ENCODE data around the gene CBFB. TPM values are rescaled to one million over a fixed set of nuclear protein-coding genes. Genes with fewer than 3 reads are reported as not detected.

Gene CBFB
- total RNA-seq, 3 donors from 2014 or later (not counting 1 experiment from before 2014, with no cell fraction given) = 96.1 to 102 (median 97.2) TPM

GRCh38 chr16:67101311-67102082 lies 72.5 kb downstream of the CBFB start:
- H3K36me3 ChIP-seq (ENCODE audit: control insufficient read depth, insufficient read depth, low read length) = peaks cover 12% of the 10 kb centered on the region
- no peaks in the 10 kb centered on the region for H3K27me3 Mint-ChIP-seq (ENCODE audit: low read depth in 2 of 2)
- no peak overlapping the region for H3K4me3 Mint-ChIP-seq
- ATAC-seq (no peak), DNase-seq (no peak)
- no peaks in the 10 kb centered on the region for H3K27me3 ChIP-seq (ENCODE audit: control insufficient read depth, insufficient read depth, low read length)
- TF ChIP-seq, protein P1, sequence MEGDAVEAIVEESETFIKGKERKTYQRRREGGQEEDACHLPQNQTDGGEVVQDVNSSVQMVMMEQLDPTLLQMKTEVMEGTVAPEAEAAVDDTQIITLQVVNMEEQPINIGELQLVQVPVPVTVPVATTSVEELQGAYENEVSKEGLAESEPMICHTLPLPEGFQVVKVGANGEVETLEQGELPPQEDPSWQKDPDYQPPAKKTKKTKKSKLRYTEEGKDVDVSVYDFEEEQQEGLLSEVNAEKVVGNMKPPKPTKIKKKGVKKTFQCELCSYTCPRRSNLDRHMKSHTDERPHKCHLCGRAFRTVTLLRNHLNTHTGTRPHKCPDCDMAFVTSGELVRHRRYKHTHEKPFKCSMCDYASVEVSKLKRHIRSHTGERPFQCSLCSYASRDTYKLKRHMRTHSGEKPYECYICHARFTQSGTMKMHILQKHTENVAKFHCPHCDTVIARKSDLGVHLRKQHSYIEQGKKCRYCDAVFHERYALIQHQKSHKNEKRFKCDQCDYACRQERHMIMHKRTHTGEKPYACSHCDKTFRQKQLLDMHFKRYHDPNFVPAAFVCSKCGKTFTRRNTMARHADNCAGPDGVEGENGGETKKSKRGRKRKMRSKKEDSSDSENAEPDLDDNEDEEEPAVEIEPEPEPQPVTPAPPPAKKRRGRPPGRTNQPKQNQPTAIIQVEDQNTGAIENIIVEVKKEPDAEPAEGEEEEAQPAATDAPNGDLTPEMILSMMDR (IDR thresholded peaks at IDR 0.05) = no peak
- no peaks in the 10 kb centered on the region for H3K36me3 Mint-ChIP-seq
- WGBS (ENCODE audit: insufficient coverage) = 78% methylated on average over 2 of the region's 4 CpGs
- H3K4me1 ChIP-seq (ENCODE audit: control insufficient read depth, insufficient read depth, low read length) = no peaks in the 10 kb centered on the region
- H3K9me3 ChIP-seq (ENCODE audit: control insufficient read depth, insufficient read depth, low read length) = no peaks in the 10 kb centered on the region
- no peaks in the 10 kb centered on the region for H3K4me1 Mint-ChIP-seq
- no peak overlapping the region for H3K4me3 ChIP-seq (ENCODE audit: low read length)
- no peaks in the 10 kb centered on the region for H3K9me3 Mint-ChIP-seq
- intact Hi-C loops (cut with micrococcal nuclease) = loop anchor here (2.0 to 10.0 kb wide), 2 partner anchors 87 to 125 kb away; no protein-coding TSS in a partner anchor
- H3K27ac Mint-ChIP-seq = no peak overlapping the region
- H3K27ac ChIP-seq (ENCODE audit: low read length) = no peak overlapping the region

- Mint-ChIP-seq H3K36me3 (no peaks in the 10 kb centered on the region), H3K4me3 (no peak overlapping the region), H3K27ac (no peak overlapping the region), H3K9me3 (no peaks in the 10 kb centered on the region), H3K4me1 (no peaks in the 10 kb centered on the region), H3K27me3 (ENCODE audit: low read depth in 2 of 2) (no peaks in the 10 kb centered on the region)
- ATAC-seq (no peak), DNase-seq (peak in 1 of 2 donors; percentile 18)
- Histone ChIP-seq H3K27ac (ENCODE audit: low read length) (no peak overlapping the region), H3K36me3 (ENCODE audit: control insufficient read depth, insufficient read depth, low read length) (peaks cover 11% of the 10 kb centered on the region), H3K27me3 (ENCODE audit: control insufficient read depth, insufficient read depth, low read length) (no peaks in the 10 kb centered on the region), H3K4me3 (ENCODE audit: low read length) (no peak overlapping the region), H3K4me1 (ENCODE audit: control insufficient read depth, insufficient read depth, low read length) (peaks cover 2% of the 10 kb centered on the region), H3K9me3 (ENCODE audit: control insufficient read depth, insufficient read depth, low read length) (no peaks in the 10 kb centered on the region)
- TF ChIP-seq, protein P1 (IDR thresholded peaks at IDR 0.05) = no peak
- intact Hi-C loops (cut with micrococcal nuclease) = loop anchor here (10.0 kb wide), 1 partner anchor 89 kb away; no protein-coding TSS in a partner anchor
- 64% methylated on average over 4 of the region's 4 CpGs for WGBS (ENCODE audit: insufficient coverage)
Measured at GRCh38 chr16:67104061-67104460, 75.1 kb downstream of the CBFB start.

- H3K27ac Mint-ChIP-seq = no peak overlapping the region
- no peaks in the 10 kb centered on the region for H3K9me3 Mint-ChIP-seq
- no peak overlapping the region for H3K4me3 Mint-ChIP-seq
- DNase-seq (no peak), ATAC-seq (no peak)
- no peaks in the 10 kb centered on the region for H3K27me3 Mint-ChIP-seq (ENCODE audit: low read depth in 2 of 2)
- Histone ChIP-seq H3K27ac (ENCODE audit: low read length) (no peak overlapping the region), H3K4me1 (ENCODE audit: control insufficient read depth, insufficient read depth, low read length) (peaks cover 7% of the 10 kb centered on the region), H3K9me3 (ENCODE audit: control insufficient read depth, insufficient read depth, low read length) (no peaks in the 10 kb centered on the region), H3K27me3 (ENCODE audit: control insufficient read depth, insufficient read depth, low read length) (no peaks in the 10 kb centered on the region), H3K36me3 (ENCODE audit: control insufficient read depth, insufficient read depth, low read length) (peaks cover 7% of the 10 kb centered on the region), H3K4me3 (ENCODE audit: low read length) (no peak overlapping the region)
- TF ChIP-seq, protein P1 (IDR thresholded peaks at IDR 0.05) = no peak
- intact Hi-C loops (cut with micrococcal nuclease) = loop anchor here (10.0 kb wide), 1 partner anchor 90 kb away; no protein-coding TSS in a partner anchor
- 87% methylated on average over 5 of the region's 6 CpGs for WGBS (ENCODE audit: insufficient coverage)
- no peaks in the 10 kb centered on the region for H3K36me3 Mint-ChIP-seq
- H3K4me1 Mint-ChIP-seq = peaks cover 6 to 7% of the 10 kb centered on the region in 2 donors
Measured at GRCh38 chr16:67104845-67105244, 75.9 kb downstream of the CBFB start.
